Measurements from ENCODE around the gene CKB.

Gene CKB

GRCh38 chr14:103492156-103492925 is 30.3 kb downstream of the CKB start:
- TF ChIP-seq GATA2 (IDR thresholded peaks at IDR 0.05; ENCODE audit: low read depth, low read length), result no peak
- no peak for TF ChIP-seq GATA3 (IDR thresholded peaks at IDR 0.05; ENCODE audit: low read depth, low read length)

GRCh38 chr14:103491691-103492090 is 30.9 kb downstream of the CKB start:
- TF ChIP-seq GATA2 (IDR thresholded peaks at IDR 0.05; ENCODE audit: low read depth, low read length) (no peak), GATA3 (IDR thresholded peaks at IDR 0.05; ENCODE audit: low read depth, low read length) (no peak)

- TF ChIP-seq GATA3 (IDR thresholded peaks at IDR 0.05; ENCODE audit: low read depth, low read length), result no peak
- no peak for TF ChIP-seq GATA2 (IDR thresholded peaks at IDR 0.05; ENCODE audit: low read depth, low read length)
These were observed 33.0 kb downstream of the CKB start for GRCh38 chr14:103489621-103490020.

GRCh38 chr14:103488960-103489359 is 33.7 kb downstream of the CKB start:
- TF ChIP-seq GATA3 (IDR thresholded peaks at IDR 0.05; ENCODE audit: low read depth, low read length) (no peak), GATA2 (IDR thresholded peaks at IDR 0.05; ENCODE audit: low read depth, low read length) (no peak)

- TF ChIP-seq GATA2 (IDR thresholded peaks at IDR 0.05; ENCODE audit: low read depth, low read length) (no peak), GATA3 (IDR thresholded peaks at IDR 0.05; ENCODE audit: low read depth, low read length) (no peak)
These were observed 34.6 kb downstream of the CKB start for GRCh38 chr14:103488071-103488470.

- TF ChIP-seq GATA3 (IDR thresholded peaks at IDR 0.05; ENCODE audit: low read depth, low read length) (no peak), GATA2 (IDR thresholded peaks at IDR 0.05; ENCODE audit: low read depth, low read length) (no peak)
These were observed 37.1 kb downstream of the CKB start for GRCh38 chr14:103485504-103485903.

- TF ChIP-seq GATA3 (IDR thresholded peaks at IDR 0.05; ENCODE audit: low read depth, low read length) (no peak), GATA2 (IDR thresholded peaks at IDR 0.05; ENCODE audit: low read depth, low read length) (no peak)
These were observed 39.0 kb downstream of the CKB start for GRCh38 chr14:103483600-103483999.

GRCh38 chr14:103480595-103480994 is 42.0 kb downstream of the CKB start:
- TF ChIP-seq GATA2 (IDR thresholded peaks at IDR 0.05; ENCODE audit: low read depth, low read length) (no peak), GATA3 (IDR thresholded peaks at IDR 0.05; ENCODE audit: low read depth, low read length) (no peak)

GRCh38 chr14:103476631-103477030 is 46.0 kb downstream of the CKB start:
- TF ChIP-seq GATA3 (IDR thresholded peaks at IDR 0.05; ENCODE audit: low read depth, low read length), result no peak
- no peak for TF ChIP-seq GATA2 (IDR thresholded peaks at IDR 0.05; ENCODE audit: low read depth, low read length)

GRCh38 chr14:103476065-103476464 is 46.6 kb downstream of the CKB start:
- TF ChIP-seq GATA2 (IDR thresholded peaks at IDR 0.05; ENCODE audit: low read depth, low read length) (no peak), GATA3 (IDR thresholded peaks at IDR 0.05; ENCODE audit: low read depth, low read length) (no peak)

GRCh38 chr14:103474893-103475292 is 47.7 kb downstream of the CKB start:
- TF ChIP-seq GATA3 (IDR thresholded peaks at IDR 0.05; ENCODE audit: low read depth, low read length), result no peak
- TF ChIP-seq GATA2 (IDR thresholded peaks at IDR 0.05; ENCODE audit: low read depth, low read length), result no peak

GRCh38 chr14:103472939-103473338 is 49.7 kb downstream of the CKB start:
- TF ChIP-seq GATA3 (IDR thresholded peaks at IDR 0.05; ENCODE audit: low read depth, low read length) (no peak), GATA2 (IDR thresholded peaks at IDR 0.05; ENCODE audit: low read depth, low read length) (no peak)
